PC-3 (cell line): ENCODE data around the gene NOL4L. TPM values are rescaled to one million over a fixed set of nuclear protein-coding genes. Genes with fewer than 3 reads are reported as not detected.

ENCODE experiments used
- ATAC-seq: fragments of 200-7000 bp; cut with Tn5 transposase; 2 replicates; pipeline ENCODE4 v1.9.1; 2020; ENCODE audit warnings: mild to moderate bottlenecking, moderate library complexity
- BruUV-seq: library from RNA; stranded (reverse); fragments of 400-500 nt; replicated peaks from 2 replicates; lab custom pipeline; 2021; lab: Mats Ljungman, UMichigan
- CTCF ChIA-PET: fragments of 300-600 bp; sonication (Branson Sonifier 250); formaldehyde crosslinking; loops from one replicate; lab custom pipeline; 2022; ENCODE audit warnings: antibody characterized with exemption; lab: Charles Lee
- POLR2A ChIA-PET: fragments of 300-600 bp; sonication (Branson Sonifier 250); formaldehyde crosslinking; loops from one replicate; lab custom pipeline; 2022; ENCODE audit warnings: antibody characterized with exemption; ENCODE audit not compliant: unreplicated experiment; lab: Charles Lee
- DNase-seq: peaks from one replicate; pipeline ENCODE4 v3.0.0-alpha.2; 2015
- H2AFZ ChIP-seq: fragments of 300-600 bp; sonication (generic); 2 replicates; pipeline ENCODE4 v1.6.0; 2016; ENCODE audit warnings: antibody characterized with exemption, low read length
- H3F3A ChIP-seq: fragments of 300-600 bp; sonication (generic); one replicate; pipeline ENCODE4 v1.6.0; 2017; ENCODE audit warnings: antibody characterized with exemption, low read length, control low read depth, mild to moderate bottlenecking; ENCODE audit not compliant: unreplicated experiment
- H3K27ac ChIP-seq: fragments of 300-600 bp; sonication (generic); 2 replicates; pipeline ENCODE4 v1.5.1; 2016; ENCODE audit warnings: mild to moderate bottlenecking, low read length
- H3K27me3 ChIP-seq: fragments of 300-600 bp; sonication (generic); 2 replicates; pipeline ENCODE4 v1.6.1; 2016; ENCODE audit warnings: low read length, mixed read lengths
- H3K36me3 ChIP-seq: fragments of 300-600 bp; sonication (generic); 2 replicates; pipeline ENCODE4 v1.6.1; 2016; ENCODE audit warnings: low read depth, mixed run types, low read length, mixed read lengths
- H3K4me1 ChIP-seq: fragments of 300-600 bp; sonication (generic); 2 replicates; pipeline ENCODE4 v1.5.1; 2016; ENCODE audit warnings: low read length; ENCODE audit not compliant: insufficient read depth
- H3K4me2 ChIP-seq: fragments of 300-600 bp; sonication (generic); 2 replicates; pipeline ENCODE4 v1.6.0; 2016; ENCODE audit warnings: low read length
- H3K4me3 ChIP-seq: fragments of 300-600 bp; sonication (generic); 2 replicates; pipeline ENCODE4 v1.5.1; 2016; ENCODE audit warnings: mild to moderate bottlenecking, low read length, mixed read lengths
- H3K79me2 ChIP-seq: fragments of 300-600 bp; sonication (generic); 2 replicates; pipeline ENCODE4 v1.6.1; 2017; ENCODE audit warnings: low read length, mixed read lengths
- H3K9ac ChIP-seq: fragments of 300-600 bp; sonication (generic); 2 replicates; pipeline ENCODE4 v1.6.0; 2016; ENCODE audit warnings: mild to moderate bottlenecking, low read length
- H3K9me2 ChIP-seq: fragments of 300-600 bp; sonication (generic); replicated peaks from 2 replicates; pipeline ENCODE4 v1.6.1; 2016; ENCODE audit warnings: mixed run types, low read length, mixed read lengths
- H3K9me3 ChIP-seq: fragments of 300-600 bp; sonication (generic); 2 replicates; pipeline ENCODE4 v1.6.1; 2016; ENCODE audit warnings: low read length, mixed read lengths
- H4K20me1 ChIP-seq: fragments of 300-600 bp; sonication (generic); 2 replicates; pipeline ENCODE4 v1.6.1; 2016; ENCODE audit warnings: low read length, mixed read lengths
- EZH2 ChIP-seq: fragments of 300-600 bp; sonication (generic); IDR thresholded peaks from one replicate; pipeline ENCODE4 v1.6.1; 2017; ENCODE audit warnings: antibody characterized with exemption, mild to moderate bottlenecking, low read length; ENCODE audit not compliant: unreplicated experiment
- EZH2phosphoT487 ChIP-seq: fragments of 300-600 bp; sonication (generic); IDR thresholded peaks from 2 replicates; pipeline ENCODE4 v1.6.1; 2018; ENCODE audit warnings: mild to moderate bottlenecking, antibody characterized with exemption, low read length, borderline replicate concordance
- intact Hi-C: fragments of 100-400 bp; cut with micrococcal nuclease; formaldehyde crosslinking; loops from 2 replicates; pipeline ENCODE4 v1.9.0; 2023
- total RNA-seq: library from RNA; depleted of rRNA; stranded (reverse); fragments of >200 nt; gene quantifications from 2 replicates; pipeline ENCODE4 v1.2.3, GENCODE V29; 2014
- TF ChIP-seq, protein P1 (sequence below): fragments of 300-600 bp; sonication (generic); conservative IDR thresholded peaks from 2 replicates; pipeline ENCODE4 v1.5.1; 2017; ENCODE audit warnings: antibody characterized with exemption, low read depth, mild to moderate bottlenecking, low read length

The NOL4L gene
- total RNA-seq, 1 experiment from 2014 or later: 7.3 TPM

DNA sequence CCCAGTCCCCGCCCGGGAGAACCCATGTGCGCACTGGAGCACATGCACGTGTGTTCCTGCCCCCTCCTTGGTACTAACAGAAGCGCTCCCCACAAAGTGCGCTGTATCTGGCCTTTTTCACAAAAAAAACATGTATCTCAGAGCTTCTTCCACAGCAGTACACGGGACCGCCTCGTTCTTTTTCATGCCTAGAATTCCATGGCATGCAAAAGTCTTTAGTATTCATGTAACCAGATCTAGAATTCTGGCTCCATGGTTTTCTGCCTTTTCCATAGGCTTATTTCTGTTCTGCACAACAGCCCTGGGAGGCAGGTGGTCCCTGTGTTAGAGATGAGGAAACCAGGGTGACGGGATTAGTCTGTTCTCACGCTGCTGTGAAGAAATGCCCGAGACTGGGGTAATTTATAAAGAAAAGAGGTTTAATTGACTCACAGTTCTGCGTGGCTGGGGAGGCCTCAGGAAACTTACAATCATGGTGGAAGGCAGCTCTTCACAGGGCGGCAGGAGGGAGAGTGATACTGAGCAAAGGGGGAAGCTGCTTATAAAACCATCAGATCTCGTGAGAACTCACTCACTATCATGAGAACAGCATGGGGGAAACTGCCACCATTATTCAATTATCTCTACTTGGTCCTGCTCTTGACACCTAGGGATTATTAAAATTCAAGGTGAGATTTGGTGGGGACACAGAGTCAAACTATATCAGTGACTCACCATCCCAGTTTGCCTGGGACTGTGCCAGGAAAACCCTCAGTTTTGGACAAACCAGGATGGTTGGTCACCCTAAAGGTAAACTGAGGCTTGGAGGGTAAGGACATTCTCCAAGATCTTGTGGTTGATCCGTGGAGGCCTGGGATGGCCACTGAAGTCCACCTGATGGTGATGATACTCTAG, 47.6 kb upstream of the NOL4L start:
- BruUV-seq: no TSS peak
- TF ChIP-seq EZH2phosphoT487 (no peak), EZH2 (no peak)
- TF ChIP-seq, protein P1, sequence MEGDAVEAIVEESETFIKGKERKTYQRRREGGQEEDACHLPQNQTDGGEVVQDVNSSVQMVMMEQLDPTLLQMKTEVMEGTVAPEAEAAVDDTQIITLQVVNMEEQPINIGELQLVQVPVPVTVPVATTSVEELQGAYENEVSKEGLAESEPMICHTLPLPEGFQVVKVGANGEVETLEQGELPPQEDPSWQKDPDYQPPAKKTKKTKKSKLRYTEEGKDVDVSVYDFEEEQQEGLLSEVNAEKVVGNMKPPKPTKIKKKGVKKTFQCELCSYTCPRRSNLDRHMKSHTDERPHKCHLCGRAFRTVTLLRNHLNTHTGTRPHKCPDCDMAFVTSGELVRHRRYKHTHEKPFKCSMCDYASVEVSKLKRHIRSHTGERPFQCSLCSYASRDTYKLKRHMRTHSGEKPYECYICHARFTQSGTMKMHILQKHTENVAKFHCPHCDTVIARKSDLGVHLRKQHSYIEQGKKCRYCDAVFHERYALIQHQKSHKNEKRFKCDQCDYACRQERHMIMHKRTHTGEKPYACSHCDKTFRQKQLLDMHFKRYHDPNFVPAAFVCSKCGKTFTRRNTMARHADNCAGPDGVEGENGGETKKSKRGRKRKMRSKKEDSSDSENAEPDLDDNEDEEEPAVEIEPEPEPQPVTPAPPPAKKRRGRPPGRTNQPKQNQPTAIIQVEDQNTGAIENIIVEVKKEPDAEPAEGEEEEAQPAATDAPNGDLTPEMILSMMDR: no peak
- ChIA-PET CTCF (no interaction called here), POLR2A (no interaction called here)
- H3F3A ChIP-seq: no peaks in the 10 kb centered on the region
- no peaks in the 10 kb centered on the region for H3K4me1 ChIP-seq
- no peak overlapping the region for H2AFZ ChIP-seq
- no peaks in the 10 kb centered on the region for H3K9me2 ChIP-seq
- intact Hi-C loops: no loop called here
- H4K20me1 ChIP-seq: no peaks in the 10 kb centered on the region
- H3K9me3 ChIP-seq: no peaks in the 10 kb centered on the region
- no peak overlapping the region for H3K27ac ChIP-seq
- H3K4me3 ChIP-seq: no peak overlapping the region
- H3K9ac ChIP-seq: no peak overlapping the region
- no peaks in the 10 kb centered on the region for H3K79me2 ChIP-seq
- ATAC-seq: no peak
- no peak for DNase-seq
- H3K27me3 ChIP-seq: peaks cover 4% of the 10 kb centered on the region; the same call in 1 of the 2 replicates
- H3K36me3 ChIP-seq: no peaks in the 10 kb centered on the region
- no peak overlapping the region for H3K4me2 ChIP-seq

DNA sequence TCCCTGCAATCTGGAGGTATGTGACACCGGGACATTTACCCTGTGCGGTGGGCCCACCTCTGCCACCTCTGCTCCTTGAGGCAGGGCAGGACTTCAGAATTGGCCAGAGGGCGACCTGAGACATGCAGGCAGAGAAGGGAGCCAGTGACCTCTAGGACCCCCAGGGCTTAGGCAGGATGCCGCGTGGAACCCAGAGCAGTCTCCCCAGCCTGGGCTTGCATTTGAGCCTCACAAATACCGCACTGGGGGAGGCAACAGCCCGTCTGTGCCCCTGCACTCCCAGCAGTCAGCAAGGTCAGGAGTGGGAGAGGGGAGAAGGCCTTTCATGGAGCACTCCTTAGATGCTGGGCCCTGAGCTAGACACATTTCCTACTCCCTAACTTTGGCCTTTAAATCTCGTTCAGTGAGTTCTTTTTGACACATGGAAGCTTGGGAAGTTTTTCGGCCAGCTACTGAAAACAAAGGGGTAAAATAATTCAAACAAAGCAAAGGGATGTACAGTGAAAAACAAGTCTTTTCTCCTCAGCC, 46.9 kb upstream of the NOL4L start:
- H3K9me2 ChIP-seq: no peaks in the 10 kb centered on the region
- no peaks in the 10 kb centered on the region for H4K20me1 ChIP-seq
- H3K4me2 ChIP-seq: no peak overlapping the region
- H3K9ac ChIP-seq: no peak overlapping the region
- H2AFZ ChIP-seq: no peak overlapping the region
- peaks cover 4% of the 10 kb centered on the region; the same call in 1 of the 2 replicates for H3K27me3 ChIP-seq
- H3K36me3 ChIP-seq: no peaks in the 10 kb centered on the region
- ATAC-seq (no peak), DNase-seq (no peak)
- no peaks in the 10 kb centered on the region for H3K79me2 ChIP-seq
- ChIA-PET POLR2A (no interaction called here), CTCF (no interaction called here)
- no TSS peak for BruUV-seq
- intact Hi-C loops: no loop called here
- TF ChIP-seq EZH2 (no peak), EZH2phosphoT487 (no peak)
- TF ChIP-seq, protein P1: no peak
- no peak overlapping the region for H3K4me3 ChIP-seq
- no peak overlapping the region for H3K27ac ChIP-seq
- H3K4me1 ChIP-seq: no peaks in the 10 kb centered on the region
- no peaks in the 10 kb centered on the region for H3K9me3 ChIP-seq
- no peaks in the 10 kb centered on the region for H3F3A ChIP-seq

DNA sequence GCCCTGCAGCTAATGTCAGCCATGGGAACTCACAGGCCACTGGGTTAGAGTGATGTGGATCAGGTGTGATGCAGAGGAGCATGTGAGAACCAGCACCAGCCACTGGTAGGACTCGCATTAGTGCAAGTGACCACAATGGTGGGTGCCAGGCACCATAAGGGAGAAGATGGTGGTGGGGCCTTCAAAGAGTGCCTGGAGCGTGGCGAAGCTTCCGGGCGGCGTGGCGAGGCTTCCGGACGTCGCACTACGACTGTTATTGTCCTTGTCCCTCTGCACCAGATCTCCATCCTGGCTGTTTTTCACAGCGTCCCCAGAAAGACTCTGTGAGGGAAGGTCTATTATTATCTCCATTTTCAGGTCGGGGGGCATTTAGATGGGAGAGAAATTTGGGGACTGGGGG, 44.7 kb upstream of the NOL4L start:
- POLR2A ChIA-PET: no interaction called here

More for the DNA sequence above, 44.7 kb upstream of the NOL4L start:
- no TSS peak for BruUV-seq
- Histone ChIP-seq H3K27me3 (no peaks in the 10 kb centered on the region), H3K4me1 (no peaks in the 10 kb centered on the region), H3K9me2 (no peaks in the 10 kb centered on the region), H2AFZ (no peak overlapping the region), H3F3A (no peaks in the 10 kb centered on the region), H3K9ac (no peak overlapping the region), H4K20me1 (no peaks in the 10 kb centered on the region), H3K36me3 (no peaks in the 10 kb centered on the region), H3K4me2 (no peak overlapping the region), H3K4me3 (no peak overlapping the region), H3K9me3 (no peaks in the 10 kb centered on the region), H3K27ac (no peak overlapping the region), H3K79me2 (no peaks in the 10 kb centered on the region)
- ATAC-seq (no peak), DNase-seq (no peak)
- intact Hi-C loops: no loop called here
- no peak for TF ChIP-seq EZH2
- TF ChIP-seq, protein P1: no peak
- TF ChIP-seq EZH2phosphoT487: no peak
- CTCF ChIA-PET: no interaction called here
